Measurements from ENCODE around the gene DACT1. TPM values are rescaled to one million over a fixed set of nuclear protein-coding genes. Genes with fewer than 3 reads are reported as not detected.

The DACT1 gene
- total RNA-seq, 2 experiments from 2014 or later, result 8.8 to 8.9 TPM

GRCh38 chr14:58636129-58636528, 1.6 kb upstream of the DACT1 start:
- H3K27ac Mint-ChIP-seq, result peak overlapping the region; percentile 45
- DNase-seq (no peak), ATAC-seq (no peak)
- H3K4me3 Mint-ChIP-seq, result no peak overlapping the region
- intact Hi-C loops (cut with DNase I, micrococcal nuclease), result loop anchor here (2.0 to 10.0 kb wide), 7 partner anchors 63 to 551 kb away; partner anchors contain the start of genes DAAM1 (in 2 of the 2), KIAA0586 (in 1 of the 2) and TIMM9 (in 1 of the 2)
- peaks cover 12% of the 10 kb centered on the region for H3K27me3 Mint-ChIP-seq
- H3K9me3 Mint-ChIP-seq (ENCODE audit: low read depth), result no peaks in the 10 kb centered on the region
- no peaks in the 10 kb centered on the region for H3K36me3 Mint-ChIP-seq (ENCODE audit: low read depth)
- ChIA-PET POLR2A (interaction anchor here (0.6 kb wide), 1 partner anchor 38 kb away, joined by 3 read pairs; no protein-coding TSS in a partner anchor), CTCF (interaction anchor here (0.5 to 5.4 kb wide), 6 partner anchors 10 to 1759 kb away, joined by 3 to 40 read pairs (median 3); partner anchors contain the start of gene TOMM20L)
- H3K4me1 Mint-ChIP-seq, result peaks cover 37% of the 10 kb centered on the region

GRCh38 chr14:58637040-58637390, 747 bp upstream of the DACT1 start:
- intact Hi-C loops (cut with DNase I, micrococcal nuclease), result loop anchor here (1.0 to 10.0 kb wide), 9 partner anchors 64 to 827 kb away; partner anchors contain the start of genes DAAM1 (in 2 of the 2), KIAA0586 (in 1 of the 2) and TIMM9 (in 1 of the 2)
- ATAC-seq (peak; percentile 30), DNase-seq (peak; percentile 74)
- ChIA-PET POLR2A (interaction anchor here (0.6 to 0.7 kb wide), 3 partner anchors 9 to 90 kb away, joined by 3 to 10 read pairs (median 5); no protein-coding TSS in a partner anchor), CTCF (interaction anchor here (0.5 to 5.4 kb wide), 5 partner anchors 48 to 242 kb away, joined by 3 to 40 read pairs (median 3); partner anchors contain the start of gene TOMM20L)
- Mint-ChIP-seq H3K9me3 (ENCODE audit: low read depth) (no peaks in the 10 kb centered on the region), H3K27ac (peak overlapping the region; percentile 85), H3K36me3 (ENCODE audit: low read depth) (peaks cover 6% of the 10 kb centered on the region), H3K27me3 (peaks cover 12% of the 10 kb centered on the region), H3K4me3 (peak overlapping the region; percentile 76), H3K4me1 (peaks cover 41% of the 10 kb centered on the region)

GRCh38 chr14:58638231-58639197, 752 bp downstream of the DACT1 start:
- intact Hi-C loops (cut with DNase I, micrococcal nuclease), result loop anchor here (1.0 to 10.0 kb wide), 7 partner anchors 39 to 549 kb away; partner anchors contain the start of gene DAAM1 (in 2 of the 2)
- Mint-ChIP-seq H3K4me1 (peaks cover 41% of the 10 kb centered on the region), H3K9me3 (ENCODE audit: low read depth) (no peaks in the 10 kb centered on the region), H3K36me3 (ENCODE audit: low read depth) (peaks cover 6% of the 10 kb centered on the region), H3K27me3 (peaks cover 12% of the 10 kb centered on the region), H3K4me3 (peak overlapping the region; percentile 71), H3K27ac (peak overlapping the region; percentile 38)
- ChIA-PET POLR2A (interaction anchor here (0.6 to 0.7 kb wide), 2 partner anchors 62 to 68 kb away, joined by 3 read pairs; no protein-coding TSS in a partner anchor), CTCF (interaction anchor here (0.9 to 5.4 kb wide), 9 partner anchors 10 to 149 kb away, joined by 3 to 40 read pairs (median 4); no protein-coding TSS in a partner anchor)
- ATAC-seq (peak; percentile 25), DNase-seq (peak; percentile 58)

- H3K9me3 Mint-ChIP-seq (ENCODE audit: low read depth), result no peaks in the 10 kb centered on the region
- intact Hi-C loops (cut with DNase I, micrococcal nuclease), result loop anchor here (2.0 to 10.0 kb wide), 6 partner anchors 67 to 548 kb away; partner anchors contain the start of gene DAAM1 (in 2 of the 2)
- H3K27ac Mint-ChIP-seq, result no peak overlapping the region
- no peak for DNase-seq
- peak overlapping the region; percentile 71 for H3K4me3 Mint-ChIP-seq
- H3K27me3 Mint-ChIP-seq, result peaks cover 12% of the 10 kb centered on the region
- peaks cover 41% of the 10 kb centered on the region for H3K4me1 Mint-ChIP-seq
- ChIA-PET CTCF (interaction anchor here (0.9 to 5.4 kb wide), 9 partner anchors 10 to 150 kb away, joined by 3 to 40 read pairs (median 4); no protein-coding TSS in a partner anchor), POLR2A (interaction anchor here (0.7 kb wide), 1 partner anchor 63 kb away, joined by 3 read pairs; no protein-coding TSS in a partner anchor)
- peaks cover 8% of the 10 kb centered on the region for H3K36me3 Mint-ChIP-seq (ENCODE audit: low read depth)
- no peak for ATAC-seq
These were observed 1.4 kb downstream of the DACT1 start for GRCh38 chr14:58639198-58639565.

GRCh38 chr14:58639842-58640484, 2.2 kb downstream of the DACT1 start:
- H3K27ac Mint-ChIP-seq, result no peak overlapping the region
- peaks cover 12% of the 10 kb centered on the region for H3K27me3 Mint-ChIP-seq
- peaks cover 9% of the 10 kb centered on the region for H3K36me3 Mint-ChIP-seq (ENCODE audit: low read depth)
- intact Hi-C loops (cut with DNase I, micrococcal nuclease), result loop anchor here (2.0 to 10.0 kb wide), 7 partner anchors 68 to 547 kb away; partner anchors contain the start of gene DAAM1 (in 2 of the 2)
- ChIA-PET CTCF (interaction anchor here (0.9 to 5.4 kb wide), 5 partner anchors 22 to 151 kb away, joined by 3 to 40 read pairs (median 4); no protein-coding TSS in a partner anchor), POLR2A (no interaction called here)
- H3K9me3 Mint-ChIP-seq (ENCODE audit: low read depth), result no peaks in the 10 kb centered on the region
- DNase-seq (peak; percentile 41), ATAC-seq (no peak)
- H3K4me1 Mint-ChIP-seq, result peaks cover 37% of the 10 kb centered on the region
- peak overlapping the region; percentile 71 for H3K4me3 Mint-ChIP-seq

GRCh38 chr14:58640959-58641358, 3.2 kb downstream of the DACT1 start:
- POLR2A ChIA-PET, result no interaction called here
- H3K4me1 Mint-ChIP-seq, result peaks cover 31% of the 10 kb centered on the region
- H3K36me3 Mint-ChIP-seq (ENCODE audit: low read depth), result peaks cover 15% of the 10 kb centered on the region

GRCh38 chr14:58641509-58641908, 3.7 kb downstream of the DACT1 start:
- DNase-seq (no peak), ATAC-seq (no peak)
- Mint-ChIP-seq H3K36me3 (ENCODE audit: low read depth) (peaks cover 15% of the 10 kb centered on the region), H3K27ac (no peak overlapping the region), H3K4me1 (peaks cover 26% of the 10 kb centered on the region), H3K4me3 (no peak overlapping the region), H3K9me3 (ENCODE audit: low read depth) (no peaks in the 10 kb centered on the region), H3K27me3 (peaks cover 10% of the 10 kb centered on the region)
- intact Hi-C loops (cut with DNase I, micrococcal nuclease), result loop anchor here in 1 of 2 experiments (5.0 kb wide), 1 partner anchor 386 kb away; no protein-coding TSS in a partner anchor
- ChIA-PET POLR2A (no interaction called here), CTCF (interaction anchor here (0.7 to 1.4 kb wide), 3 partner anchors 9 to 313 kb away, joined by 3 to 5 read pairs (median 3); no protein-coding TSS in a partner anchor)

More at GRCh38 chr14:58640959-58641358, 3.2 kb downstream of the DACT1 start:
- Mint-ChIP-seq H3K27me3 (peaks cover 12% of the 10 kb centered on the region), H3K4me3 (no peak overlapping the region), H3K9me3 (ENCODE audit: low read depth) (no peaks in the 10 kb centered on the region), H3K27ac (no peak overlapping the region)
- intact Hi-C loops (cut with DNase I, micrococcal nuclease), result loop anchor here in 1 of 2 experiments (5.0 kb wide), 1 partner anchor 386 kb away; no protein-coding TSS in a partner anchor
- ATAC-seq, result no peak
- no peak for DNase-seq
- CTCF ChIA-PET, result interaction anchor here (0.7 to 1.4 kb wide), 3 partner anchors 10 to 314 kb away, joined by 3 to 5 read pairs (median 4); no protein-coding TSS in a partner anchor

- Mint-ChIP-seq H3K27ac (no peak overlapping the region), H3K36me3 (ENCODE audit: low read depth) (peaks cover 21% of the 10 kb centered on the region), H3K4me3 (no peak overlapping the region), H3K27me3 (peaks cover 10% of the 10 kb centered on the region), H3K9me3 (ENCODE audit: low read depth) (no peaks in the 10 kb centered on the region), H3K4me1 (peaks cover 22% of the 10 kb centered on the region)
- ATAC-seq, result no peak
- CTCF ChIA-PET, result interaction anchor here (0.8 to 1.2 kb wide), 3 partner anchors 13 to 142 kb away, joined by 3 to 4 read pairs (median 3); no protein-coding TSS in a partner anchor
- POLR2A ChIA-PET, result no interaction called here
- DNase-seq, result no peak
- intact Hi-C loops (cut with DNase I, micrococcal nuclease), result loop anchor here in 1 of 2 experiments (5.0 kb wide), 1 partner anchor 384 kb away; no protein-coding TSS in a partner anchor
These were observed 5.6 kb downstream of the DACT1 start for GRCh38 chr14:58643366-58643765.

- Mint-ChIP-seq H3K27me3 (peaks cover under 1% of the 10 kb centered on the region), H3K36me3 (ENCODE audit: low read depth) (peaks cover 21% of the 10 kb centered on the region), H3K9me3 (ENCODE audit: low read depth) (no peaks in the 10 kb centered on the region), H3K27ac (no peak overlapping the region), H3K4me3 (no peak overlapping the region), H3K4me1 (peaks cover 9% of the 10 kb centered on the region)
- ATAC-seq (no peak), DNase-seq (no peak)
- ChIA-PET CTCF (no interaction called here), POLR2A (no interaction called here)
- intact Hi-C loops (cut with DNase I, micrococcal nuclease), result no loop called here
These were observed 7.9 kb downstream of the DACT1 start for GRCh38 chr14:58645641-58646040.

GRCh38 chr14:58646479-58646878, 8.7 kb downstream of the DACT1 start:
- intact Hi-C loops (cut with DNase I, micrococcal nuclease), result no loop called here
- CTCF ChIA-PET, result no interaction called here
- H3K27me3 Mint-ChIP-seq, result no peaks in the 10 kb centered on the region

More at GRCh38 chr14:58646479-58646878, 8.7 kb downstream of the DACT1 start:
- no peak overlapping the region for H3K27ac Mint-ChIP-seq
- no peaks in the 10 kb centered on the region for H3K9me3 Mint-ChIP-seq (ENCODE audit: low read depth)
- DNase-seq (no peak), ATAC-seq (no peak)
- H3K36me3 Mint-ChIP-seq (ENCODE audit: low read depth), result peaks cover 19% of the 10 kb centered on the region
- H3K4me1 Mint-ChIP-seq, result peaks cover under 1% of the 10 kb centered on the region
- no peak overlapping the region for H3K4me3 Mint-ChIP-seq
- POLR2A ChIA-PET, result no interaction called here

All from activated CD4-positive, alpha-beta T cell treated with anti-CD3 and anti-CD28 coated beads for 36 hours (primary cell).